Activated T-helper 1 cell treated with anti-CD3 and anti-CD28 coated beads, Interleukin-2, amount 50 U/mL, for 16 hours (primary cell): ENCODE data around the gene DLGAP4.

Source experiments
- DNase-seq, 2 donors: peaks; one replicate each; pipeline ENCODE4 v3.0.0-alpha.2; 2020; ENCODE audit warnings: low read depth in 1 of 2, low spot score in 1 of 2

The DLGAP4 gene

GRCh38 chr20:36273414-36274180 lies 32.5 kb upstream of the DLGAP4 start:
- no peak for DNase-seq

- no peak for DNase-seq
Observed at GRCh38 chr20:36274181-36274841, 31.8 kb upstream of the DLGAP4 start.

- DNase-seq = no peak
Observed at GRCh38 chr20:36275011-36275410, 31.1 kb upstream of the DLGAP4 start.

- no peak for DNase-seq
Observed at GRCh38 chr20:36275441-36276189, 30.5 kb upstream of the DLGAP4 start.

- DNase-seq = no peak
Observed at GRCh38 chr20:36277546-36277945, 28.6 kb upstream of the DLGAP4 start.

- DNase-seq = no peak
Observed at GRCh38 chr20:36279362-36279761, 26.8 kb upstream of the DLGAP4 start.

- DNase-seq = no peak
Observed at GRCh38 chr20:36279776-36280175, 26.4 kb upstream of the DLGAP4 start.

- no peak for DNase-seq
Observed at GRCh38 chr20:36281785-36282380, 24.3 kb upstream of the DLGAP4 start.

GRCh38 chr20:36284751-36285150 lies 21.4 kb upstream of the DLGAP4 start:
- DNase-seq = no peak

GRCh38 chr20:36285746-36286447 lies 20.2 kb upstream of the DLGAP4 start:
- DNase-seq = no peak

- DNase-seq = no peak
Observed at GRCh38 chr20:36297656-36298055, 8.5 kb upstream of the DLGAP4 start.

- DNase-seq = no peak
Observed at GRCh38 chr20:36298061-36298460, 8.1 kb upstream of the DLGAP4 start.

GRCh38 chr20:36298795-36299339 lies 7.3 kb upstream of the DLGAP4 start:
- no peak for DNase-seq

- no peak for DNase-seq
Observed at GRCh38 chr20:36299459-36299858, 6.7 kb upstream of the DLGAP4 start.

GRCh38 chr20:36301359-36302119 lies 4.6 kb upstream of the DLGAP4 start:
- no peak for DNase-seq

- DNase-seq = no peak
Observed at GRCh38 chr20:36303020-36303595, 3.0 kb upstream of the DLGAP4 start.

GRCh38 chr20:36303831-36304230 lies 2.3 kb upstream of the DLGAP4 start:
- no peak for DNase-seq

- DNase-seq = no peak
Observed at GRCh38 chr20:36304786-36305495, 1.2 kb upstream of the DLGAP4 start.
